Measurements from ENCODE around the gene PEG3. TPM values are rescaled to one million over a fixed set of nuclear protein-coding genes. Genes with fewer than 3 reads are reported as not detected.

PEG3 gene
- total and polyA plus RNA-seq, 2 donors (not counting 1 experiment from before 2014, with no cell fraction given) = 0.01 TPM; not detected in 1

GRCh38 chr19:56877069-56877715 is 36.7 kb upstream of the PEG3 start:
- ATAC-seq (ENCODE audit: low read depth) = no peak
- intact Hi-C loops (cut with micrococcal nuclease) = no loop called here
- 91% methylated on average over 19 of the region's 19 CpGs for WGBS (ENCODE audit: insufficient coverage)
- H3K27me3 Mint-ChIP-seq = no peaks in the 10 kb centered on the region
- no peak overlapping the region for H3K4me3 Mint-ChIP-seq
- ChIA-PET POLR2A (no interaction called here), CTCF (no interaction called here)
- TF ChIP-seq CTCF (IDR thresholded peaks at IDR 0.05) (no peak), EZH2 (IDR thresholded peaks at IDR 0.05; ENCODE audit: borderline replicate concordance, insufficient read depth, low read depth, low read length, poor library complexity, severe bottlenecking) (no peak)
- H3K27ac Mint-ChIP-seq = no peak overlapping the region
- Histone ChIP-seq H3K79me2 (ENCODE audit: control insufficient read depth, insufficient read depth, low read length) (no peaks in the 10 kb centered on the region), H4K20me1 (ENCODE audit: control insufficient read depth, insufficient read depth, low read length, poor library complexity, severe bottlenecking) (no peaks in the 10 kb centered on the region), H3K36me3 (replicated peaks in 1 of 2; ENCODE audit: control extremely low read depth in 1 of 2, control insufficient read depth in 1 of 2, extremely low read depth in 1 of 2, insufficient read depth in 2 of 2, low read length in 1 of 2) (no peaks in the 10 kb centered on the region), H3K27me3 (replicated peaks in 1 of 4; ENCODE audit: control extremely low read depth in 1 of 4, control insufficient read depth in 3 of 4, insufficient read depth in 4 of 4, low read length in 3 of 4) (no peaks in the 10 kb centered on the region), H3K4me3 (ENCODE audit: control extremely low read depth in 1 of 5, extremely low read depth in 1 of 5, insufficient read depth in 1 of 5, low read depth in 2 of 5, low read length in 4 of 5) (no peak overlapping the region), H3K4me2 (replicated peaks; ENCODE audit: low read depth, low read length, poor library complexity, severe bottlenecking) (no peak overlapping the region), H2AFZ (ENCODE audit: insufficient read depth, low read depth, low read length, poor library complexity, severe bottlenecking) (no peak overlapping the region), H3K27ac (ENCODE audit: low read length in 2 of 2) (no peak overlapping the region), H3K4me1 (ENCODE audit: control insufficient read depth in 2 of 2, insufficient read depth in 2 of 2, low read length in 2 of 2) (no peaks in the 10 kb centered on the region), H3K9me3 (ENCODE audit: control extremely low read depth in 1 of 3, control insufficient read depth in 2 of 3, insufficient read depth in 1 of 3, low read length in 2 of 3) (peaks cover 0 to 57% (median 13%) of the 10 kb centered on the region in 3 donors), H3K9ac (ENCODE audit: low read length) (no peak overlapping the region)
- H3K9me3 Mint-ChIP-seq (ENCODE audit: insufficient read depth) = peaks cover 19% of the 10 kb centered on the region
- H3K4me1 Mint-ChIP-seq = no peaks in the 10 kb centered on the region
- no peak for DNase-seq

- Histone ChIP-seq H3K27me3 (replicated peaks in 1 of 4; ENCODE audit: control extremely low read depth in 1 of 4, control insufficient read depth in 3 of 4, insufficient read depth in 4 of 4, low read length in 3 of 4) (no peaks in the 10 kb centered on the region), H4K20me1 (ENCODE audit: control insufficient read depth, insufficient read depth, low read length, poor library complexity, severe bottlenecking) (no peaks in the 10 kb centered on the region), H3K36me3 (replicated peaks in 1 of 2; ENCODE audit: control extremely low read depth in 1 of 2, control insufficient read depth in 1 of 2, extremely low read depth in 1 of 2, insufficient read depth in 2 of 2, low read length in 1 of 2) (no peaks in the 10 kb centered on the region), H3K4me3 (ENCODE audit: control extremely low read depth in 1 of 5, extremely low read depth in 1 of 5, insufficient read depth in 1 of 5, low read depth in 2 of 5, low read length in 4 of 5) (no peak overlapping the region), H3K4me2 (replicated peaks; ENCODE audit: low read depth, low read length, poor library complexity, severe bottlenecking) (no peak overlapping the region), H3K79me2 (ENCODE audit: control insufficient read depth, insufficient read depth, low read length) (no peaks in the 10 kb centered on the region), H2AFZ (ENCODE audit: insufficient read depth, low read depth, low read length, poor library complexity, severe bottlenecking) (no peak overlapping the region), H3K27ac (ENCODE audit: low read length in 2 of 2) (no peak overlapping the region), H3K9me3 (ENCODE audit: control extremely low read depth in 1 of 3, control insufficient read depth in 2 of 3, insufficient read depth in 1 of 3, low read length in 2 of 3) (peaks cover 0 to 50% (median 13%) of the 10 kb centered on the region in 3 donors), H3K4me1 (ENCODE audit: control insufficient read depth in 2 of 2, insufficient read depth in 2 of 2, low read length in 2 of 2) (no peaks in the 10 kb centered on the region), H3K9ac (ENCODE audit: low read length) (no peak overlapping the region)
- Mint-ChIP-seq H3K4me3 (no peak overlapping the region), H3K27ac (no peak overlapping the region), H3K4me1 (no peaks in the 10 kb centered on the region), H3K27me3 (no peaks in the 10 kb centered on the region), H3K9me3 (ENCODE audit: insufficient read depth) (peaks cover 19% of the 10 kb centered on the region)
- DNase-seq = no peak
- ATAC-seq (ENCODE audit: low read depth) = no peak
- intact Hi-C loops (cut with micrococcal nuclease) = no loop called here
- WGBS (ENCODE audit: insufficient coverage) = no CpG with 5 or more reads among the region's 3 CpGs
- ChIA-PET CTCF (no interaction called here), POLR2A (no interaction called here)
- TF ChIP-seq EZH2 (IDR thresholded peaks at IDR 0.05; ENCODE audit: borderline replicate concordance, insufficient read depth, low read depth, low read length, poor library complexity, severe bottlenecking) = no peak
- TF ChIP-seq CTCF (IDR thresholded peaks at IDR 0.05) = no peak
These were observed 35.2 kb upstream of the PEG3 start for GRCh38 chr19:56875717-56876116.

Data from B cell (primary cell).